Endodermal cell (in vitro differentiated cells): Measurements from ENCODE around the gene PRDM16. TPM values are rescaled to one million over a fixed set of nuclear protein-coding genes. Genes with fewer than 3 reads are reported as not detected.

Experiments
- DNase-seq: peaks from one replicate; pipeline ENCODE4 v3.0.0-alpha.2; 2017
- H3K27ac ChIP-seq: 2 replicates; pipeline ENCODE4 v1.5.1; 2013; ENCODE audit warnings: mild to moderate bottlenecking, low read depth, low read length, moderate library complexity
- H3K27me3 ChIP-seq: 2 replicates; pipeline ENCODE4 v1.6.1; 2013; ENCODE audit warnings: mild to moderate bottlenecking, low read length, moderate library complexity; ENCODE audit not compliant: insufficient read depth, control insufficient read depth, poor library complexity, severe bottlenecking
- H3K36me3 ChIP-seq: 2 replicates; pipeline ENCODE4 v1.7.0; 2013; ENCODE audit warnings: mild to moderate bottlenecking, low read length, moderate library complexity; ENCODE audit not compliant: control insufficient read depth, insufficient read depth
- H3K4me1 ChIP-seq: one replicate; pipeline ENCODE4 v1.7.0; 2013; ENCODE audit warnings: low read length; ENCODE audit not compliant: control insufficient read depth, insufficient read depth
- H3K4me3 ChIP-seq: 2 replicates; pipeline ENCODE4 v1.5.1; 2013; ENCODE audit warnings: mild to moderate bottlenecking, low read length, moderate library complexity
- H3K9ac ChIP-seq: 2 replicates; pipeline ENCODE4 v1.6.1; 2013; ENCODE audit warnings: mild to moderate bottlenecking, low read length, moderate library complexity; ENCODE audit not compliant: poor library complexity, severe bottlenecking; ENCODE audit errors: extremely low read depth
- H3K9me3 ChIP-seq: 2 replicates; pipeline ENCODE4 v1.6.1; 2013; ENCODE audit warnings: mild to moderate bottlenecking, low read length, moderate library complexity; ENCODE audit not compliant: control insufficient read depth
- H3K27ac Mint-ChIP-seq: 2 replicates; pipeline ENCODE4 v1.8.0; 2020; ENCODE audit warnings: mixed read lengths
- H3K27me3 Mint-ChIP-seq: 2 replicates; pipeline ENCODE4 v1.8.0; 2021; ENCODE audit warnings: mild to moderate bottlenecking, mixed read lengths; ENCODE audit not compliant: insufficient read depth
- H3K36me3 Mint-ChIP-seq: 2 replicates; pipeline ENCODE4 v1.8.0; 2020; ENCODE audit warnings: low read depth, mixed read lengths
- H3K4me1 Mint-ChIP-seq: 2 replicates; pipeline ENCODE4 v1.8.0; 2020; ENCODE audit warnings: mixed read lengths
- H3K4me3 Mint-ChIP-seq: 2 replicates; pipeline ENCODE4 v1.8.0; 2020; ENCODE audit warnings: mild to moderate bottlenecking, moderate library complexity, mixed read lengths
- H3K9me3 Mint-ChIP-seq: 2 replicates; pipeline ENCODE4 v1.8.0; 2020; ENCODE audit warnings: mild to moderate bottlenecking, mixed read lengths
- WGBS, 2 experiments: methylation state at CpG; one replicate each; pipeline versions ENCODE4 v1.1.5 to v1.1.7; 2013; ENCODE audit warnings: missing lambda C conversion rate in 2 of 2, mixed read lengths in 1 of 2; ENCODE audit not compliant: insufficient coverage in 1 of 2, insufficient read length in 1 of 2; 5-methylcytosine and 5-hydroxymethylcytosine counted together
- total RNA-seq, 2 donors: library from RNA; stranded (reverse); fragmentation: NEBNext Ultra II Directional in 1 of 2; extraction: Animal tissue kit (Norgen Biotek cat#: 25700) in 1 of 2; gene quantifications; 2 replicates in 1 of 2; 3 replicates in 1 of 2; pipeline ENCODE4 v1.2.1, GENCODE V29; 2021
- TF ChIP-seq, protein P1 (sequence below): fragments of 200-600 bp; sonication (generic); conservative IDR thresholded peaks from 2 replicates; pipeline ENCODE4 v1.5.0; 2021; ENCODE audit warnings: antibody characterized with exemption, mild to moderate bottlenecking

The PRDM16 gene
- total RNA-seq, 2 donors from 2014 or later: 2.1 to 4.0 TPM

DNA sequence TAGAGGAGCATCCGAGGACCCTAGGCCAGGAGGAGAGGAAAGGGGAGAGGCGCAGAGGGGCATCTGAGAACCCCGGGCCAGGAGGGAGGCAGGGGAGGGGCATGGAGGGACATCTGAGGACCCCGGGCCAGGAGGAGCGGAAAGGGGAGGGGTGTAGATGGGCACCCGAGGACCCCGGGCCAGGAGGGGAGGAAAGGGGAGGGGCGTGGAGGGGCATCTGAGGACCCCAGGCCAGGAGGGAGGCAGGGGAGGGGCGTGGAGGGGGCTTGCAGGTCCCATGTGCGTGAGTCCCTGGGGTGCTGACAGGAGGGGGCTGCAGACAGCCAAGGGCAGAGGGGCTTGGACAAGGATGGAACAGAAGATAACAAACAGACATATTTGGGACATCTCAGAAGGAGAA lies 195.5 kb downstream of the PRDM16 start:
- Histone ChIP-seq H3K4me3 (no peak overlapping the region), H3K9me3 (no peaks in the 10 kb centered on the region), H3K36me3 (no peaks in the 10 kb centered on the region), H3K4me1 (no peaks in the 10 kb centered on the region), H3K9ac (no peak overlapping the region), H3K27me3 (no peaks in the 10 kb centered on the region), H3K27ac (no peak overlapping the region)
- Mint-ChIP-seq H3K4me1 (peaks cover 8% of the 10 kb centered on the region), H3K9me3 (peaks cover 2% of the 10 kb centered on the region), H3K27ac (no peak overlapping the region), H3K36me3 (no peaks in the 10 kb centered on the region), H3K27me3 (peaks cover 2% of the 10 kb centered on the region), H3K4me3 (no peak overlapping the region)
- WGBS, 2 experiments: 89 to 92% methylated on average over 8 to 10 of the region's 10 CpGs
- DNase-seq: no peak
- TF ChIP-seq, protein P1, sequence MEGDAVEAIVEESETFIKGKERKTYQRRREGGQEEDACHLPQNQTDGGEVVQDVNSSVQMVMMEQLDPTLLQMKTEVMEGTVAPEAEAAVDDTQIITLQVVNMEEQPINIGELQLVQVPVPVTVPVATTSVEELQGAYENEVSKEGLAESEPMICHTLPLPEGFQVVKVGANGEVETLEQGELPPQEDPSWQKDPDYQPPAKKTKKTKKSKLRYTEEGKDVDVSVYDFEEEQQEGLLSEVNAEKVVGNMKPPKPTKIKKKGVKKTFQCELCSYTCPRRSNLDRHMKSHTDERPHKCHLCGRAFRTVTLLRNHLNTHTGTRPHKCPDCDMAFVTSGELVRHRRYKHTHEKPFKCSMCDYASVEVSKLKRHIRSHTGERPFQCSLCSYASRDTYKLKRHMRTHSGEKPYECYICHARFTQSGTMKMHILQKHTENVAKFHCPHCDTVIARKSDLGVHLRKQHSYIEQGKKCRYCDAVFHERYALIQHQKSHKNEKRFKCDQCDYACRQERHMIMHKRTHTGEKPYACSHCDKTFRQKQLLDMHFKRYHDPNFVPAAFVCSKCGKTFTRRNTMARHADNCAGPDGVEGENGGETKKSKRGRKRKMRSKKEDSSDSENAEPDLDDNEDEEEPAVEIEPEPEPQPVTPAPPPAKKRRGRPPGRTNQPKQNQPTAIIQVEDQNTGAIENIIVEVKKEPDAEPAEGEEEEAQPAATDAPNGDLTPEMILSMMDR: no peak

DNA sequence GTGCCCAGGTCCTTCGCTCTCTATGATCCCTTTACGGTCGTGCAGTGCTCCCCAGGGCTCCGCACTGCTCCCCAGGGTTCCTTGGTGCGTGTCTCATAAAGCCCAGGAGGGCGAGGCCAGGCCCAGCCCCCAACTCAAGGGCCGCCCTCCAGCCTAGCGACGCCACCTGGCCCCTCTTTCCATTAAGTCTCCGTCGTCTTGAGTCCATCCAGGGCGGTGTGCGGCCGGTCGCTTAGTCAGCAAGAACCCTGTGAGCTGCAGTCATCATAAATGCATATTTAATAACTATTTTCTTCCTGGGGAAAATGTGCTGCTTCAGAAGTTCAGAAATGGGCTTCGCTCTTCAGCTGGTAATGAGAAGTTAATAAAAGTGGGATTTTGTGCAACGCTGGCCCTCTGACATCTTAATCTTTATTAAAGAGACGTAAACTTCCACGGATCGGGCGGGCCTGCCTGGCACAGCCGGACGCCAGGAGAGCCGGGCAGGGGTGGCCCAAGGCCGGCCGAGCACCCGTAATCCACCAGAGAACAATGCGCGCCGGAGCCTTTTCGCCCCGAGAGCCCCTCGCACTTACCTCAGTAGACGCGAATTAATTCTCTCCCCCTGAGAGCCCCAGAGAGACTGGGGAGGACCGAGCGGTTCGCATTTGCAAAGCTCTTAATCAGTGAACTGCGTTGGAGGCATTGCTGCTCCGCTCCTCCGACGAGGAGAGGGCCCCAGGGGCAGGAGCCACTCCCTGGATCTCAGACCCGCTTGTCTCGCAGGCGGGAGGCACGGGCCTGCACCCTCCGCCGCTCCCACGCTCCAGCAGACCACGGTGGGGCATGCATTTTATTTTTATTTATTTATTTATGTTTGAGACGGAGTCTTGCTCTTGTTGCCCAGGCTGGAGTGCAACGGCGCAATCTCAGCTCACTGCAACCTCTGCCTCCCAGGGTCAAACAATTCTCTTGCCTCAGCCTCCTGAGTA lies 197.1 kb downstream of the PRDM16 start:
- WGBS, 2 experiments: 90 to 92% methylated on average over 39 to 53 of the region's 53 CpGs
- Mint-ChIP-seq H3K9me3 (no peaks in the 10 kb centered on the region), H3K4me3 (no peak overlapping the region), H3K27me3 (peaks cover 2% of the 10 kb centered on the region), H3K36me3 (no peaks in the 10 kb centered on the region), H3K4me1 (peaks cover 7% of the 10 kb centered on the region), H3K27ac (no peak overlapping the region)
- H3K4me1 ChIP-seq: no peaks in the 10 kb centered on the region
- H3K27ac ChIP-seq: no peak overlapping the region
- no peak for DNase-seq
- TF ChIP-seq, protein P1: no peak
- no peak overlapping the region for H3K4me3 ChIP-seq
- no peak overlapping the region for H3K9ac ChIP-seq
- H3K9me3 ChIP-seq: no peaks in the 10 kb centered on the region
- H3K27me3 ChIP-seq: no peaks in the 10 kb centered on the region
- no peaks in the 10 kb centered on the region for H3K36me3 ChIP-seq

DNA sequence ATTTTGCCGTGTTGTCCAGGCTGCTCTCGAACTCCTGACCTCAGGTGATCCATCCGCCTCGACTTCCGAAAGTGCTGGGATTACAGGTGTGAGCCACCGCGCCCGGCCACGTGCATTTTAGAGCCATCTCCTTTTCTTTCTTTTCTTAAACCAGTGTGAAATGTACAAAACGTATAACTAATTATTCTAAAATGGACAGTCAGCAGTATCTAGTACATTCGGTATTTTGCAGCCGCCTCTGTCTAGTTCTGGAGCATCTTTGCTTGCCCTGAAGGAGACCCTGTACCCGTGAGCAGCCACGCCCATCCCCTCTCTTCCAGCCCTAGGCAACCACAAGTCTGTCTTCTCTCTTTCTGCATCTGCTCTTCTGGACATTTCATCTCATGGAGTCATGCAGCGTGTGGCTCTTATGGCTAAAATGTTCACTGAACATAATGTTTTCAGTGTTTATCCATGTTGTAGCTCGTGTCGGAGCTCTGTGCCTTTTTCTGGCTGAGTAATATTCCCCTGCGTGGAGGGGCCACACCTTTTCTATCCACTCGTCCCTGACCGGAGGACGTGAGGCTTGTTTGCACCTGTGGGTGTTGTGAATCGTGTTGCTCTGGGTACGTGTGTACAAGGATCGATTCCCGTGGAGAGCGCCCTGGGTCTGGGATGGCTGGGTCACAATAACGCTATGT lies 198.0 kb downstream of the PRDM16 start:
- WGBS, 2 experiments: 93 to 95% methylated on average over 27 of the region's 27 CpGs
- no peak overlapping the region for H3K9ac ChIP-seq
- no peak overlapping the region for H3K27ac Mint-ChIP-seq
- H3K27ac ChIP-seq: no peak overlapping the region
- H3K9me3 Mint-ChIP-seq: no peaks in the 10 kb centered on the region
- H3K36me3 Mint-ChIP-seq: no peaks in the 10 kb centered on the region
- H3K27me3 Mint-ChIP-seq: peaks cover 2% of the 10 kb centered on the region
- H3K36me3 ChIP-seq: no peaks in the 10 kb centered on the region
- no peak for DNase-seq
- no peak overlapping the region for H3K4me3 Mint-ChIP-seq
- H3K27me3 ChIP-seq: no peaks in the 10 kb centered on the region
- H3K9me3 ChIP-seq: no peaks in the 10 kb centered on the region
- TF ChIP-seq, protein P1: no peak
- H3K4me3 ChIP-seq: no peak overlapping the region
- peaks cover 4% of the 10 kb centered on the region for H3K4me1 Mint-ChIP-seq
- H3K4me1 ChIP-seq: no peaks in the 10 kb centered on the region
